Breast epithelium (tissue), 4 donors: Measurements from ENCODE around the gene CBX8. TPM values are rescaled to one million over a fixed set of nuclear protein-coding genes. Genes with fewer than 3 reads are reported as not detected.

Experiments
- DNase-seq, 2 donors: peaks; one replicate each; pipeline ENCODE4 v3.0.0-alpha.2; 2019; ENCODE audit warnings: low spot score in 2 of 2
- H3K27ac ChIP-seq, 2 donors: fragments of 200-600 bp; sonication (generic) in 1 of 2; one replicate each; pipeline ENCODE4 v1.5.1; 2016 to 2019; ENCODE audit warnings: mild to moderate bottlenecking in 1 of 2
- H3K27me3 ChIP-seq, 2 donors: fragments of 200-600 bp; sonication (generic) in 1 of 2; one replicate each; pipeline versions ENCODE4 v1.5.1 to v1.6.0; 2017 to 2019; ENCODE audit warnings: control low read depth in 1 of 2, mild to moderate bottlenecking in 1 of 2
- H3K36me3 ChIP-seq: fragments of 200-600 bp; one replicate; pipeline ENCODE4 v1.5.1; 2019
- H3K4me1 ChIP-seq, 2 donors: fragments of 200-600 bp; sonication (generic); one replicate each; pipeline ENCODE4 v1.5.1; 2016 to 2019; ENCODE audit warnings: control low read depth in 1 of 2
- H3K4me3 ChIP-seq, 3 donors: fragments of 200-600 bp; sonication (generic); 1 replicate in 2 of 3; 2 replicates in 1 of 3; pipeline ENCODE4 v1.5.1; 2016 to 2019; ENCODE audit warnings: mild to moderate bottlenecking in 3 of 3, moderate library complexity in 2 of 3
- H3K9me3 ChIP-seq, 2 donors: fragments of 200-600 bp; sonication (generic) in 1 of 2; one replicate each; pipeline ENCODE4 v1.5.1; 2016 to 2019; ENCODE audit warnings: control low read depth in 1 of 2
- CTCF ChIP-seq, 3 donors: fragments of 450-650 bp; IDR thresholded peaks; one replicate each; pipeline ENCODE4 v1.5.1; 2016 to 2017; ENCODE audit warnings: antibody characterized with exemption in 3 of 3, mild to moderate bottlenecking in 3 of 3, moderate library complexity in 3 of 3
- POLR2A ChIP-seq: fragments of 450-650 bp; IDR thresholded peaks from one replicate; pipeline ENCODE4 v1.6.1; 2016; ENCODE audit warnings: antibody characterized with exemption, mild to moderate bottlenecking, moderate library complexity
- POLR2AphosphoS5 ChIP-seq, 3 donors: sonication (generic); formaldehyde crosslinking; IDR thresholded peaks; one replicate each; pipeline ENCODE4 v1.6.1; 2017; ENCODE audit warnings: antibody characterized with exemption in 3 of 3
- intact Hi-C: fragments of 100-400 bp; cut with DNase I; formaldehyde crosslinking; loops from one replicate; pipeline ENCODE4 v1.15.1; 2023; ENCODE audit warnings: low total_unique reads
- total RNA-seq, 3 donors: library from RNA; depleted of rRNA; stranded (reverse); fragments of >200 nt; gene quantifications; one replicate each; pipeline ENCODE4 v1.1.0, GENCODE V29; 2016

CBX8 gene
- total RNA-seq, 3 donors from 2014 or later = 1.9 to 9.2 (median 6.7) TPM

GRCh38 chr17:79771276-79771675 lies 25.6 kb downstream of the CBX8 start:
- H3K4me1 ChIP-seq = no peaks in the 10 kb centered on the region
- H3K9me3 ChIP-seq = no peaks in the 10 kb centered on the region
- no peak overlapping the region for H3K4me3 ChIP-seq
- H3K27ac ChIP-seq = no peak overlapping the region
- intact Hi-C loops = no loop called here
- no peak for TF ChIP-seq POLR2A
- H3K36me3 ChIP-seq = no peaks in the 10 kb centered on the region
- DNase-seq = no peak
- peaks cover 0 to 50% of the 10 kb centered on the region in 2 donors for H3K27me3 ChIP-seq

- H3K27me3 ChIP-seq = peaks cover 0 to 36% of the 10 kb centered on the region in 2 donors
- H3K27ac ChIP-seq = no peak overlapping the region
- intact Hi-C loops = no loop called here
- H3K36me3 ChIP-seq = no peaks in the 10 kb centered on the region
- no peaks in the 10 kb centered on the region for H3K4me1 ChIP-seq
- no peak for DNase-seq
- no peaks in the 10 kb centered on the region for H3K9me3 ChIP-seq
- no peak overlapping the region for H3K4me3 ChIP-seq
- TF ChIP-seq POLR2AphosphoS5 (IDR thresholded peaks at IDR 0.05) (no peak), POLR2A (no peak), CTCF (IDR thresholded peaks at IDR 0.05) (no peak)
Measured at GRCh38 chr17:79769570-79770506, 27.0 kb downstream of the CBX8 start.

GRCh38 chr17:79765708-79766107 lies 31.2 kb downstream of the CBX8 start:
- intact Hi-C loops = no loop called here
- no peak for TF ChIP-seq CTCF (IDR thresholded peaks at IDR 0.05)
- H3K9me3 ChIP-seq = no peaks in the 10 kb centered on the region
- H3K27me3 ChIP-seq = no peaks in the 10 kb centered on the region
- DNase-seq = no peak
- no peak overlapping the region for H3K4me3 ChIP-seq
- H3K27ac ChIP-seq = no peak overlapping the region
- no peaks in the 10 kb centered on the region for H3K36me3 ChIP-seq
- H3K4me1 ChIP-seq = no peaks in the 10 kb centered on the region

GRCh38 chr17:79761894-79762589 lies 34.8 kb downstream of the CBX8 start:
- no peak overlapping the region for H3K4me3 ChIP-seq
- no peaks in the 10 kb centered on the region for H3K9me3 ChIP-seq
- no peaks in the 10 kb centered on the region for H3K36me3 ChIP-seq
- intact Hi-C loops = no loop called here
- no peak overlapping the region for H3K27ac ChIP-seq
- no peaks in the 10 kb centered on the region for H3K27me3 ChIP-seq
- no peaks in the 10 kb centered on the region for H3K4me1 ChIP-seq
- TF ChIP-seq CTCF (IDR thresholded peaks at IDR 0.05) (no peak), POLR2A (no peak), POLR2AphosphoS5 (IDR thresholded peaks at IDR 0.05) (no peak)
- no peak for DNase-seq

DNA sequence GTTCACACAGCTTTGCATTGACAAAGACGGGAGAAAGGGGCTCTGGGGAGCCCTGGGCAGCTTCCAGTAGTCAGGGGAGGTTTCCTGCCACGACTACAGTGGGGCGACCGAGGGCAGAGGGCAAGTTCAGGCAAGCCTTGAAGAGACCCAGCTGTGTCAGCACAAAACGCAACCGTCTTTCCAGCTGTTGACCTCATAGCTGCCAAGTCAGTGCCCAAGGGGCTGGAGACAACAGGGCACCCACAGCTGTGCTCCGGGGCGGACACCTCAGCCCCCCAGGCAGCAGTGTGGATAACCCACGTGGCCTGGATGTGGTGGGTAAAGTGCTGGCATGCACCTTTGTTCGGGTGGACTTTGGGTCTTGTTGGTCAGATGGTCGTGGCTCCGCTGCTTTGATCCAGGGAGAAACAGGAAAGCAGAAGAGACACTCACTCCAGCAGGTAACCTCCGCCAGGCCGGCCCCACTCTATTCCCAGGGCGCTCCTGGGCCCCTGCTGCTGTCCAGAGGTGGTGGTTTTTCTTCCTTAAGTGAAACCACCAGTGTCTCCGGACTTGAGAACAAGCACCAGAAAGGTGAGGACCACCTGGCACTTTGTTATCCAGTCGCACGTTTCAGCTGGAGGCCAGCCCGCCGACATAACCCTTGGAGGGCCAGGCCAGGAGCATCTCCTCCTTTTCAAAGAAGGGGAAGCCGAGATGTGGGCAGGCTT lies 36.5 kb downstream of the CBX8 start:
- TF ChIP-seq CTCF (IDR thresholded peaks at IDR 0.05) (no peak), POLR2A (no peak), POLR2AphosphoS5 (IDR thresholded peaks at IDR 0.05) (no peak)
- DNase-seq = no peak

More for the DNA sequence above, 36.5 kb downstream of the CBX8 start:
- no peak overlapping the region for H3K27ac ChIP-seq
- H3K9me3 ChIP-seq = no peaks in the 10 kb centered on the region
- H3K36me3 ChIP-seq = no peaks in the 10 kb centered on the region
- peaks cover 0 to 4% of the 10 kb centered on the region in 2 donors for H3K27me3 ChIP-seq
- no peaks in the 10 kb centered on the region for H3K4me1 ChIP-seq
- intact Hi-C loops = no loop called here
- H3K4me3 ChIP-seq = no peak overlapping the region
